Fibroblast of lung (primary cell): ENCODE data around the gene TRPM5. TPM values are rescaled to one million over a fixed set of nuclear protein-coding genes. Genes with fewer than 3 reads are reported as not detected.

ENCODE experiments used
- DNase-seq, 2 donors: peaks; one replicate each; pipeline versions ENCODE4 v3.0.0 to v3.0.0-alpha.2; 2010; ENCODE audit warnings: low read depth in 2 of 2
- H2AFZ ChIP-seq: 2 replicates; pipeline ENCODE4 v1.5.1; 2012; ENCODE audit warnings: low read length, control low read depth, inconsistent platforms
- H3K27ac ChIP-seq: 2 replicates; pipeline ENCODE4 v1.5.1; 2011; ENCODE audit warnings: low read length, control low read depth; ENCODE audit not compliant: insufficient read depth
- H3K27me3 ChIP-seq: 2 replicates; pipeline ENCODE4 v1.5.1; 2011; ENCODE audit warnings: mild to moderate bottlenecking, low read length; ENCODE audit not compliant: control insufficient read depth, insufficient read depth
- H3K36me3 ChIP-seq: 2 replicates; pipeline ENCODE4 v1.5.1; 2011; ENCODE audit warnings: low read length; ENCODE audit not compliant: control insufficient read depth, insufficient read depth
- H3K4me1 ChIP-seq: 2 replicates; pipeline ENCODE4 v1.5.1; 2011; ENCODE audit warnings: low read length; ENCODE audit not compliant: control insufficient read depth, insufficient read depth; ENCODE audit errors: extremely low read depth
- H3K4me2 ChIP-seq: 2 replicates; pipeline ENCODE4 v1.5.1; 2011; ENCODE audit warnings: low read length, control low read depth; ENCODE audit not compliant: insufficient read depth; ENCODE audit errors: extremely low read depth
- H3K4me3 ChIP-seq, 4 experiments: fragments of 200-600 bp in 1 of 4; sonication (generic) in 1 of 4; replicated peaks in 1 of 4; 2 replicates each; pipeline ENCODE4 v1.5.1; 2011 to 2016; ENCODE audit warnings: low read length in 4 of 4, low read depth in 3 of 4, mild to moderate bottlenecking in 3 of 4, control low read depth in 2 of 4, inconsistent platforms in 1 of 4, mixed read lengths in 1 of 4; ENCODE audit not compliant: insufficient read depth in 1 of 4; ENCODE audit errors: control extremely low read depth in 1 of 4
- H3K79me2 ChIP-seq: 2 replicates; pipeline ENCODE4 v1.5.1; 2012; ENCODE audit warnings: mild to moderate bottlenecking, low read length, inconsistent platforms; ENCODE audit not compliant: control insufficient read depth, insufficient read depth
- H3K9ac ChIP-seq: 2 replicates; pipeline ENCODE4 v1.5.1; 2011; ENCODE audit warnings: mild to moderate bottlenecking, low read length, control low read depth; ENCODE audit not compliant: insufficient read depth
- H3K9me3 ChIP-seq: 2 replicates; pipeline ENCODE4 v1.5.1; 2012; ENCODE audit warnings: low read depth, low read length; ENCODE audit not compliant: control insufficient read depth, insufficient read depth
- H4K20me1 ChIP-seq: 2 replicates; pipeline ENCODE4 v1.5.1; 2011; ENCODE audit warnings: low read length; ENCODE audit not compliant: control insufficient read depth, insufficient read depth; ENCODE audit errors: extremely low read depth
- CTCF ChIP-seq, 2 donors: IDR thresholded peaks in 1 of 2; conservative IDR thresholded peaks in 1 of 2; 1 replicate in 1 of 2; 2 replicates in 1 of 2; pipeline ENCODE4 v1.5.1; 2011 to 2012; ENCODE audit warnings: low read length in 2 of 2, control low read depth in 1 of 2, inconsistent platforms in 1 of 2, low read depth in 1 of 2, mild to moderate bottlenecking in 1 of 2
- EZH2 ChIP-seq: IDR thresholded peaks from 2 replicates; pipeline ENCODE4 v1.5.1; 2012; ENCODE audit warnings: low read length, control low read depth, mild to moderate bottlenecking; ENCODE audit errors: missing control alignments
- polyA plus RNA-seq, 2 donors: library from polyadenylated mRNA; depleted of rRNA in 1 of 2; stranded (reverse) in 1 of 2; unstranded in 1 of 2; fragments of >200 nt; gene quantifications; 2 replicates each; pipeline ENCODE4 v1.2.1, GENCODE V29; 2011 to 2012; ENCODE audit warnings: missing spikeins in 1 of 2
- total RNA-seq: library from RNA; depleted of rRNA; stranded (reverse); fragments of >200 nt; gene quantifications from 2 replicates; pipeline ENCODE4 v1.2.1, GENCODE V29; 2014

The TRPM5 gene
- total and polyA plus RNA-seq, 2 donors (not counting 1 experiment from before 2014, with no cell fraction given) = not detected

- Histone ChIP-seq H3K4me2 (no peak overlapping the region), H2AFZ (no peak overlapping the region), H3K79me2 (no peaks in the 10 kb centered on the region), H3K4me1 (no peaks in the 10 kb centered on the region), H4K20me1 (no peaks in the 10 kb centered on the region), H3K36me3 (no peaks in the 10 kb centered on the region), H3K9ac (no peak overlapping the region), H3K27ac (no peak overlapping the region), H3K27me3 (peaks cover 3% of the 10 kb centered on the region), H3K9me3 (no peaks in the 10 kb centered on the region), H3K4me3 (no peak overlapping the region)
- no peak for TF ChIP-seq EZH2
- no peak for TF ChIP-seq CTCF (conservative IDR thresholded peaks at IDR 0.05 in 1 of 2, IDR thresholded peaks at IDR 0.05 in 1 of 2; ENCODE audit: low read depth in 1 of 2, low read length in 2 of 2)
- no peak for DNase-seq
Observed at GRCh38 chr11:2482745-2483144, 38.4 kb upstream of the TRPM5 start.

GRCh38 chr11:2482204-2482603, 37.9 kb upstream of the TRPM5 start:
- no peak for DNase-seq

GRCh38 chr11:2481253-2481652, 36.9 kb upstream of the TRPM5 start:
- H3K27me3 ChIP-seq = peaks cover 3% of the 10 kb centered on the region
- H3K27ac ChIP-seq = no peak overlapping the region
- TF ChIP-seq EZH2 (no peak), CTCF (conservative IDR thresholded peaks at IDR 0.05 in 1 of 2, IDR thresholded peaks at IDR 0.05 in 1 of 2; ENCODE audit: low read depth in 1 of 2, low read length in 2 of 2) (no peak)
- no peaks in the 10 kb centered on the region for H4K20me1 ChIP-seq
- DNase-seq = no peak
- no peak overlapping the region for H3K9ac ChIP-seq
- no peaks in the 10 kb centered on the region for H3K4me1 ChIP-seq
- H2AFZ ChIP-seq = no peak overlapping the region
- no peaks in the 10 kb centered on the region for H3K79me2 ChIP-seq
- H3K4me2 ChIP-seq = no peak overlapping the region
- no peaks in the 10 kb centered on the region for H3K36me3 ChIP-seq
- no peaks in the 10 kb centered on the region for H3K9me3 ChIP-seq
- no peak overlapping the region for H3K4me3 ChIP-seq

More at GRCh38 chr11:2482204-2482603, 37.9 kb upstream of the TRPM5 start:
- Histone ChIP-seq H3K27ac (no peak overlapping the region), H3K4me2 (no peak overlapping the region), H4K20me1 (no peaks in the 10 kb centered on the region), H3K36me3 (no peaks in the 10 kb centered on the region), H3K9ac (no peak overlapping the region), H3K27me3 (peaks cover 3% of the 10 kb centered on the region), H3K4me3 (no peak overlapping the region), H3K9me3 (no peaks in the 10 kb centered on the region), H3K4me1 (no peaks in the 10 kb centered on the region), H3K79me2 (no peaks in the 10 kb centered on the region), H2AFZ (no peak overlapping the region)
- TF ChIP-seq CTCF (conservative IDR thresholded peaks at IDR 0.05 in 1 of 2, IDR thresholded peaks at IDR 0.05 in 1 of 2; ENCODE audit: low read depth in 1 of 2, low read length in 2 of 2) = no peak
